ENCODE results near the gene MGST2.
A peak's percentile ranks its signal among the peaks of the same experiment; 100 is the strongest.

MGST2 gene

GRCh38 chr4:139728146-139728545, 62.5 kb downstream of the MGST2 start:
- Mint-ChIP-seq H3K27me3 (peaks cover 3% of the 10 kb centered on the region), H3K27ac (no peak overlapping the region), H3K4me1 (ENCODE audit: low read depth) (no peaks in the 10 kb centered on the region), H3K36me3 (peaks cover 6% of the 10 kb centered on the region), H3K9me3 (ENCODE audit: low read depth) (no peaks in the 10 kb centered on the region), H3K4me3 (no peak overlapping the region)

GRCh38 chr4:139728840-139729239, 63.2 kb downstream of the MGST2 start:
- Mint-ChIP-seq H3K9me3 (ENCODE audit: low read depth) (no peaks in the 10 kb centered on the region), H3K4me3 (no peak overlapping the region), H3K4me1 (ENCODE audit: low read depth) (no peaks in the 10 kb centered on the region), H3K27ac (no peak overlapping the region), H3K27me3 (peaks cover 4% of the 10 kb centered on the region), H3K36me3 (peaks cover 6% of the 10 kb centered on the region)

GRCh38 chr4:139732991-139733570, 67.5 kb downstream of the MGST2 start:
- H3K4me1 Mint-ChIP-seq (ENCODE audit: low read depth), result peaks cover 17% of the 10 kb centered on the region
- peaks cover 23% of the 10 kb centered on the region for H3K27me3 Mint-ChIP-seq
- H3K27ac Mint-ChIP-seq, result no peak overlapping the region
- no peak overlapping the region for H3K4me3 Mint-ChIP-seq
- no peaks in the 10 kb centered on the region for H3K9me3 Mint-ChIP-seq (ENCODE audit: low read depth)
- H3K36me3 Mint-ChIP-seq, result peaks cover 2% of the 10 kb centered on the region

GRCh38 chr4:139734201-139734874, 68.7 kb downstream of the MGST2 start:
- peaks cover 2% of the 10 kb centered on the region for H3K36me3 Mint-ChIP-seq
- H3K9me3 Mint-ChIP-seq (ENCODE audit: low read depth), result no peaks in the 10 kb centered on the region
- no peak overlapping the region for H3K27ac Mint-ChIP-seq
- H3K4me1 Mint-ChIP-seq (ENCODE audit: low read depth), result peaks cover 17% of the 10 kb centered on the region
- H3K27me3 Mint-ChIP-seq, result peaks cover 24% of the 10 kb centered on the region
- peak overlapping the region; percentile 78 for H3K4me3 Mint-ChIP-seq

- H3K36me3 Mint-ChIP-seq, result peaks cover 2% of the 10 kb centered on the region
- peaks cover 17% of the 10 kb centered on the region for H3K4me1 Mint-ChIP-seq (ENCODE audit: low read depth)
- H3K27me3 Mint-ChIP-seq, result peaks cover 24% of the 10 kb centered on the region
- no peak overlapping the region for H3K27ac Mint-ChIP-seq
- H3K9me3 Mint-ChIP-seq (ENCODE audit: low read depth), result no peaks in the 10 kb centered on the region
- H3K4me3 Mint-ChIP-seq, result peak overlapping the region; percentile 78
These were observed 69.3 kb downstream of the MGST2 start for GRCh38 chr4:139734875-139735380.

GRCh38 chr4:139735381-139736273, 70.0 kb downstream of the MGST2 start:
- H3K27me3 Mint-ChIP-seq, result peaks cover 24% of the 10 kb centered on the region
- H3K4me3 Mint-ChIP-seq, result peak overlapping the region; percentile 78
- no peak overlapping the region for H3K27ac Mint-ChIP-seq
- peaks cover 17% of the 10 kb centered on the region for H3K4me1 Mint-ChIP-seq (ENCODE audit: low read depth)
- H3K36me3 Mint-ChIP-seq, result peaks cover 2% of the 10 kb centered on the region
- no peaks in the 10 kb centered on the region for H3K9me3 Mint-ChIP-seq (ENCODE audit: low read depth)

- no peak overlapping the region for H3K27ac Mint-ChIP-seq
- no peaks in the 10 kb centered on the region for H3K9me3 Mint-ChIP-seq (ENCODE audit: low read depth)
- H3K27me3 Mint-ChIP-seq, result peaks cover 24% of the 10 kb centered on the region
- H3K4me3 Mint-ChIP-seq, result peak overlapping the region; percentile 63
- peaks cover 17% of the 10 kb centered on the region for H3K4me1 Mint-ChIP-seq (ENCODE audit: low read depth)
- peaks cover 2% of the 10 kb centered on the region for H3K36me3 Mint-ChIP-seq
These were observed 70.6 kb downstream of the MGST2 start for GRCh38 chr4:139736274-139736660.

- Mint-ChIP-seq H3K9me3 (ENCODE audit: low read depth) (no peaks in the 10 kb centered on the region), H3K4me1 (ENCODE audit: low read depth) (peaks cover 17% of the 10 kb centered on the region), H3K27ac (no peak overlapping the region), H3K4me3 (no peak overlapping the region), H3K27me3 (peaks cover 24% of the 10 kb centered on the region), H3K36me3 (peaks cover 2% of the 10 kb centered on the region)
These were observed 71.0 kb downstream of the MGST2 start for GRCh38 chr4:139736661-139737060.

- Mint-ChIP-seq H3K36me3 (no peaks in the 10 kb centered on the region), H3K9me3 (ENCODE audit: low read depth) (no peaks in the 10 kb centered on the region), H3K27me3 (peaks cover 21% of the 10 kb centered on the region), H3K4me3 (no peak overlapping the region), H3K27ac (no peak overlapping the region), H3K4me1 (ENCODE audit: low read depth) (peaks cover 17% of the 10 kb centered on the region)
These were observed 73.4 kb downstream of the MGST2 start for GRCh38 chr4:139738846-139739613.

- H3K36me3 Mint-ChIP-seq, result peaks cover 3% of the 10 kb centered on the region
- peaks cover 14% of the 10 kb centered on the region for H3K27me3 Mint-ChIP-seq
- H3K4me3 Mint-ChIP-seq, result no peak overlapping the region
- no peaks in the 10 kb centered on the region for H3K9me3 Mint-ChIP-seq (ENCODE audit: low read depth)
- H3K27ac Mint-ChIP-seq, result no peak overlapping the region
- H3K4me1 Mint-ChIP-seq (ENCODE audit: low read depth), result peaks cover 8% of the 10 kb centered on the region
These were observed 74.5 kb downstream of the MGST2 start for GRCh38 chr4:139740121-139740520.

GRCh38 chr4:139740531-139741041, 75.0 kb downstream of the MGST2 start:
- Mint-ChIP-seq H3K27ac (no peak overlapping the region), H3K4me3 (no peak overlapping the region), H3K27me3 (peaks cover 14% of the 10 kb centered on the region), H3K4me1 (ENCODE audit: low read depth) (peaks cover 7% of the 10 kb centered on the region), H3K36me3 (peaks cover 4% of the 10 kb centered on the region), H3K9me3 (ENCODE audit: low read depth) (no peaks in the 10 kb centered on the region)

GRCh38 chr4:139743027-139743426, 77.4 kb downstream of the MGST2 start:
- Mint-ChIP-seq H3K4me3 (no peak overlapping the region), H3K27me3 (peaks cover 1% of the 10 kb centered on the region), H3K9me3 (ENCODE audit: low read depth) (no peaks in the 10 kb centered on the region), H3K27ac (no peak overlapping the region), H3K4me1 (ENCODE audit: low read depth) (no peaks in the 10 kb centered on the region), H3K36me3 (peaks cover 4% of the 10 kb centered on the region)

GRCh38 chr4:139744232-139744631, 78.6 kb downstream of the MGST2 start:
- Mint-ChIP-seq H3K27ac (no peak overlapping the region), H3K27me3 (peaks cover 1% of the 10 kb centered on the region), H3K9me3 (ENCODE audit: low read depth) (no peaks in the 10 kb centered on the region), H3K4me1 (ENCODE audit: low read depth) (no peaks in the 10 kb centered on the region), H3K4me3 (no peak overlapping the region), H3K36me3 (peaks cover 4% of the 10 kb centered on the region)

GRCh38 chr4:139745111-139745639, 79.6 kb downstream of the MGST2 start:
- no peak overlapping the region for H3K27ac Mint-ChIP-seq
- no peaks in the 10 kb centered on the region for H3K4me1 Mint-ChIP-seq (ENCODE audit: low read depth)
- no peaks in the 10 kb centered on the region for H3K9me3 Mint-ChIP-seq (ENCODE audit: low read depth)
- no peaks in the 10 kb centered on the region for H3K27me3 Mint-ChIP-seq
- H3K4me3 Mint-ChIP-seq, result no peak overlapping the region
- H3K36me3 Mint-ChIP-seq, result peaks cover 4% of the 10 kb centered on the region

Data from activated naive CD8-positive, alpha-beta T cell (primary cell).